Astrocyte (in vitro differentiated cells and primary cell): ENCODE results near the gene C3orf62. TPM values are rescaled to one million over a fixed set of nuclear protein-coding genes. Genes with fewer than 3 reads are reported as not detected.

Source experiments
- DNase-seq: peaks from one replicate; pipeline ENCODE4 v3.0.0-alpha.2; 2010; ENCODE audit warnings: low read depth
- FAIRE-seq: peaks from 2 replicates; lab custom pipeline; 2011; peaks lifted over from hg19 to GRCh38; lab: Jason Lieb, UNC
- H2AFZ ChIP-seq: 2 replicates; pipeline ENCODE4 v1.6.0; 2012; ENCODE audit warnings: low read depth, low read length, inconsistent platforms
- H3K27ac ChIP-seq: 2 replicates; pipeline ENCODE4 v1.5.1; 2011; ENCODE audit warnings: low read depth, low read length, inconsistent platforms
- H3K27me3 ChIP-seq: 2 replicates; pipeline ENCODE4 v1.6.0; 2011; ENCODE audit warnings: low read length, inconsistent platforms; ENCODE audit not compliant: insufficient read depth
- H3K36me3 ChIP-seq: 2 replicates; pipeline ENCODE4 v1.5.1; 2011; ENCODE audit warnings: low read length, inconsistent platforms; ENCODE audit not compliant: insufficient read depth
- H3K4me1 ChIP-seq: 2 replicates; pipeline ENCODE4 v1.5.1; 2011; ENCODE audit warnings: low read length, inconsistent platforms; ENCODE audit not compliant: insufficient read depth
- H3K4me2 ChIP-seq: 2 replicates; pipeline ENCODE4 v1.6.0; 2012; ENCODE audit warnings: low read length, inconsistent platforms
- H3K4me3 ChIP-seq: 2 replicates; pipeline ENCODE4 v1.5.1; 2011; ENCODE audit warnings: low read depth, mild to moderate bottlenecking, low read length, inconsistent platforms; ENCODE audit not compliant: insufficient read depth
- H3K79me2 ChIP-seq: 2 replicates; pipeline ENCODE4 v1.6.0; 2012; ENCODE audit warnings: mild to moderate bottlenecking, low read length, inconsistent platforms; ENCODE audit not compliant: insufficient read depth
- H3K9ac ChIP-seq: 2 replicates; pipeline ENCODE4 v1.6.0; 2012; ENCODE audit warnings: mild to moderate bottlenecking, low read length, inconsistent platforms
- H3K9me3 ChIP-seq: 2 replicates; pipeline ENCODE4 v1.5.1; 2012; ENCODE audit warnings: low read depth, mild to moderate bottlenecking, low read length, inconsistent platforms; ENCODE audit not compliant: insufficient read depth
- H4K20me1 ChIP-seq: 2 replicates; pipeline ENCODE4 v1.6.0; 2012; ENCODE audit warnings: low read length, inconsistent platforms; ENCODE audit not compliant: insufficient read depth
- H3K27ac Mint-ChIP-seq: one replicate; pipeline ENCODE4 v1.8.0; 2021; ENCODE audit warnings: mild to moderate bottlenecking, mixed read lengths; ENCODE audit not compliant: unreplicated experiment
- H3K27me3 Mint-ChIP-seq: one replicate; pipeline ENCODE4 v1.8.0; 2021; ENCODE audit warnings: low read depth, mixed read lengths; ENCODE audit not compliant: unreplicated experiment
- H3K36me3 Mint-ChIP-seq: one replicate; pipeline ENCODE4 v1.8.0; 2021; ENCODE audit warnings: low read depth, mixed read lengths; ENCODE audit not compliant: unreplicated experiment
- H3K4me1 Mint-ChIP-seq: one replicate; pipeline ENCODE4 v1.8.0; 2021; ENCODE audit warnings: low read depth, mixed read lengths; ENCODE audit not compliant: unreplicated experiment
- H3K4me3 Mint-ChIP-seq: one replicate; pipeline ENCODE4 v1.8.0; 2021; ENCODE audit warnings: mild to moderate bottlenecking, moderate library complexity, mixed read lengths; ENCODE audit not compliant: unreplicated experiment
- H3K9me3 Mint-ChIP-seq: one replicate; pipeline ENCODE4 v1.8.0; 2021; ENCODE audit warnings: mild to moderate bottlenecking, mixed read lengths; ENCODE audit not compliant: unreplicated experiment
- EZH2 ChIP-seq: IDR thresholded peaks from 2 replicates; pipeline ENCODE4 v1.6.1; 2012; ENCODE audit warnings: mild to moderate bottlenecking, low read length, inconsistent platforms; ENCODE audit not compliant: insufficient read depth
- total RNA-seq: library from RNA; stranded (reverse); gene quantifications from 2 replicates; pipeline ENCODE4 v1.2.1, GENCODE V29; 2021
- TF ChIP-seq, protein P1 (sequence below): IDR thresholded peaks from 2 replicates; pipeline ENCODE4 v1.5.1; 2011; ENCODE audit warnings: low read depth, mild to moderate bottlenecking, inconsistent platforms, low read length, moderate library complexity; ENCODE audit not compliant: insufficient read depth

Gene C3orf62
- total RNA-seq, 1 donor from 2014 or later, result 4.8 TPM

- Mint-ChIP-seq H3K4me3 (no peak overlapping the region), H3K4me1 (no peaks in the 10 kb centered on the region), H3K9me3 (no peaks in the 10 kb centered on the region), H3K36me3 (peaks cover 13% of the 10 kb centered on the region), H3K27me3 (no peaks in the 10 kb centered on the region), H3K27ac (no peak overlapping the region)
- Histone ChIP-seq H2AFZ (no peak overlapping the region), H3K79me2 (no peaks in the 10 kb centered on the region), H3K9ac (no peak overlapping the region), H3K36me3 (no peaks in the 10 kb centered on the region), H3K27ac (no peak overlapping the region), H3K9me3 (no peaks in the 10 kb centered on the region), H3K4me3 (no peak overlapping the region), H3K27me3 (no peaks in the 10 kb centered on the region), H3K4me2 (no peak overlapping the region), H4K20me1 (no peaks in the 10 kb centered on the region), H3K4me1 (no peaks in the 10 kb centered on the region)
- TF ChIP-seq, protein P1, sequence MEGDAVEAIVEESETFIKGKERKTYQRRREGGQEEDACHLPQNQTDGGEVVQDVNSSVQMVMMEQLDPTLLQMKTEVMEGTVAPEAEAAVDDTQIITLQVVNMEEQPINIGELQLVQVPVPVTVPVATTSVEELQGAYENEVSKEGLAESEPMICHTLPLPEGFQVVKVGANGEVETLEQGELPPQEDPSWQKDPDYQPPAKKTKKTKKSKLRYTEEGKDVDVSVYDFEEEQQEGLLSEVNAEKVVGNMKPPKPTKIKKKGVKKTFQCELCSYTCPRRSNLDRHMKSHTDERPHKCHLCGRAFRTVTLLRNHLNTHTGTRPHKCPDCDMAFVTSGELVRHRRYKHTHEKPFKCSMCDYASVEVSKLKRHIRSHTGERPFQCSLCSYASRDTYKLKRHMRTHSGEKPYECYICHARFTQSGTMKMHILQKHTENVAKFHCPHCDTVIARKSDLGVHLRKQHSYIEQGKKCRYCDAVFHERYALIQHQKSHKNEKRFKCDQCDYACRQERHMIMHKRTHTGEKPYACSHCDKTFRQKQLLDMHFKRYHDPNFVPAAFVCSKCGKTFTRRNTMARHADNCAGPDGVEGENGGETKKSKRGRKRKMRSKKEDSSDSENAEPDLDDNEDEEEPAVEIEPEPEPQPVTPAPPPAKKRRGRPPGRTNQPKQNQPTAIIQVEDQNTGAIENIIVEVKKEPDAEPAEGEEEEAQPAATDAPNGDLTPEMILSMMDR, result no peak
- no peak for TF ChIP-seq EZH2
- DNase-seq (no peak), FAIRE-seq (no peak)
Measured at GRCh38 chr3:49265661-49266386, 11.2 kb downstream of the C3orf62 start.

DNA sequence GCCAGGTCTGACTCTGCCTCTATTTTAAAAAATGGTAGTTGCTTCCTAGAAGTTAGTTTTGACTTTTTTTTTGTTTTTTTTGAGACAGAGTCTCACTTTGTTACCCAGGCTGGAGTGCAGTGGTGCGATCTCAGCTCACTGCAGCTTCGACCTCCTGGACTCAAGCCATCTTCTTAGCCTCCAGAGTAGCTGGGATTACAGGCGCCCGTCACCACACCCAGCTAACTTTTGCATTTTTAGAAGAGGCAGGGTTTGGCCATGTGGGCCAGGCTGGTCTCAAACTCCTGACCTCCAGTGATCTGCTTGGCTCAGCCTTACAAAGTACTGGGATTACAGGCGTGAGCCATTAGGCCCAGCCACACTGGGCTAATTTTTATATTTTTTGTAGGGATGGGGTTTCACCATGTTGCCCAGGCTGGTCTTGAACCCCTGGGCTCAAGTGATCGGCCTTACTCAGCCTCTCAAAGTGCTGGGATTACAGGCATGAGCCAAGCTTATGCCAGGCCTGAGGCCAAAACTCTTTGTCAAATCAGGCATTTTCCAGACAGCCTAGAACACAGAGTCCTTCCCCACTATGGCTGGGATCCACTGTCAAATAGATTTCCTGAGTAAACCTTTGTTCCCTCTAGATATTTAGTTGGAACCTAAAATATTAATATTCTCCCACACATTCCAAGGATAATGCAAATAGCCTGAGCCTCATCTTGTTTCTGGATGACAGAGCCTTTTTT, 13.7 kb downstream of the C3orf62 start:
- H3K9me3 ChIP-seq, result no peaks in the 10 kb centered on the region

More for the DNA sequence above, 13.7 kb downstream of the C3orf62 start:
- Mint-ChIP-seq H3K4me3 (no peak overlapping the region), H3K27ac (no peak overlapping the region), H3K36me3 (no peaks in the 10 kb centered on the region), H3K4me1 (no peaks in the 10 kb centered on the region), H3K9me3 (no peaks in the 10 kb centered on the region), H3K27me3 (no peaks in the 10 kb centered on the region)
- Histone ChIP-seq H3K79me2 (no peaks in the 10 kb centered on the region), H3K27me3 (no peaks in the 10 kb centered on the region), H3K4me2 (no peak overlapping the region), H4K20me1 (no peaks in the 10 kb centered on the region), H3K27ac (no peak overlapping the region), H2AFZ (no peak overlapping the region), H3K9ac (no peak overlapping the region), H3K4me1 (no peaks in the 10 kb centered on the region), H3K36me3 (no peaks in the 10 kb centered on the region), H3K4me3 (no peak overlapping the region)
- FAIRE-seq (no peak), DNase-seq (no peak)
- TF ChIP-seq EZH2, result no peak
- TF ChIP-seq, protein P1, result no peak
